Measurements from ENCODE around the gene STAC. TPM values are rescaled to one million over a fixed set of nuclear protein-coding genes. Genes with fewer than 3 reads are reported as not detected.

The STAC gene
- total RNA-seq, 2 donors from 2014 or later, result 0.30 TPM; not detected in 1

DNA sequence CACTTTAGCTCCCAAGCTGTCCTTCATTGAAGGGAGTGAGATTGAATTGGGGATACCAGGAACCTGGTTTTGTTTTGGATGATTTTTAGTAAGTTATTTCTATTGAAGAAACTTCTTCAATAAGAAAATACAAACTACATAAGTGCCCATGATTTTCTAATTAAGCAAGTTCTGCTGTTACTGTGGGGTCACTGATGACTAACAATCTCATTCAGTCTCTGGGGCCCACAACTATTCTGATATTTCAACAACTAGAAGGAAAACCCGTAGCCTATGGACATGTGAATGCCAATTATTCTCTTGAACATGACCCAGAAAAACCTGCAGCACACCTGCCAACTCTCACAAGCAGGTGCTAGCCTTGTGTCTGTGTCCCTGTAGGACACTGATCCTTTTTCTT lies 199.4 kb downstream of the STAC start:
- Mint-ChIP-seq H3K4me3 (no peak overlapping the region), H3K27me3 (peaks cover 6% of the 10 kb centered on the region), H3K9me3 (peaks cover 12% of the 10 kb centered on the region), H3K27ac (no peak overlapping the region), H3K36me3 (ENCODE audit: low read depth) (no peaks in the 10 kb centered on the region), H3K4me1 (no peaks in the 10 kb centered on the region)
- no peak for ATAC-seq (replicated peaks)

DNA sequence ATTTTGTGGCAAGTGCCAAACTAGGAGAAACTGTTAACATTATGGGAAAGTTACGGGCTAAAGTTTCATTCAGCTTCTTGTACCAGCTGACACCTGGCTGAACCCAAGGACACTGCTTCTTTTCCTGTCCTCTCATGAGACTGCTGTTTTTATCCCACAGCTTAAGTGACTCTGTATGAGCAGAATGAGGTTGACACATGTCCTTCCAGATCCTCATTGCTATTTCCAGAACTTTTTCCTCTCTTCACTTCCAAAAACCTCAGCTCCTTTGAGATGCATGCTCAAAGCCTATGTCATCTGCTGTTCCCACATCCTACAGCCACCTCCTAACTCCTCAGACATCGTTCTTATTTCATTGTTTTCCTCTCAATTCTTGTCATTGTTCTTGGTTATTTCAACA lies 200.4 kb downstream of the STAC start:
- no peaks in the 10 kb centered on the region for H3K4me1 Mint-ChIP-seq
- no peak for ATAC-seq (replicated peaks)
- peaks cover 6% of the 10 kb centered on the region for H3K27me3 Mint-ChIP-seq
- H3K36me3 Mint-ChIP-seq (ENCODE audit: low read depth), result no peaks in the 10 kb centered on the region
- H3K9me3 Mint-ChIP-seq, result peaks cover 12% of the 10 kb centered on the region
- H3K27ac Mint-ChIP-seq, result no peak overlapping the region
- H3K4me3 Mint-ChIP-seq, result no peak overlapping the region

DNA sequence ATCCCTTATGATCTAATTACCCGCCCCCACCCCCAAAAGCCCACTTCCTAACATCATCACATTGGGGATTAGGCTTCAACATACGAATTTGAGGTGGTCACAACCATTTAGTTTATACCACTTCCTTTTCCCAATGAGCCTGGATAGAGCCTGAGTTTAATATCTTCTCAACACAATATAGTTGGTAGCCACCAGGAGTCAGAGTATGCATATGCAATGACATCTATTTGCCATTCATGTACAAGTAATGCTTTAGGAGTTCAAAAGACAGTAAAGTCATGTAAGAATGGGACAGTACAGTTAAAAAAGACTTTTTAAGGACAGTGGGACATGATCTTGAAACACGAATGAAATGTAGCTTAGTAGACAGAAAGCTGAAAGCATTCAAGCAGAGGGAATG lies 211.7 kb downstream of the STAC start:
- H3K9me3 Mint-ChIP-seq, result no peaks in the 10 kb centered on the region
- no peak for ATAC-seq (replicated peaks)
- H3K27me3 Mint-ChIP-seq, result peaks cover 6% of the 10 kb centered on the region
- H3K4me3 Mint-ChIP-seq, result no peak overlapping the region
- H3K36me3 Mint-ChIP-seq (ENCODE audit: low read depth), result no peaks in the 10 kb centered on the region
- no peaks in the 10 kb centered on the region for H3K4me1 Mint-ChIP-seq
- H3K27ac Mint-ChIP-seq, result no peak overlapping the region

DNA sequence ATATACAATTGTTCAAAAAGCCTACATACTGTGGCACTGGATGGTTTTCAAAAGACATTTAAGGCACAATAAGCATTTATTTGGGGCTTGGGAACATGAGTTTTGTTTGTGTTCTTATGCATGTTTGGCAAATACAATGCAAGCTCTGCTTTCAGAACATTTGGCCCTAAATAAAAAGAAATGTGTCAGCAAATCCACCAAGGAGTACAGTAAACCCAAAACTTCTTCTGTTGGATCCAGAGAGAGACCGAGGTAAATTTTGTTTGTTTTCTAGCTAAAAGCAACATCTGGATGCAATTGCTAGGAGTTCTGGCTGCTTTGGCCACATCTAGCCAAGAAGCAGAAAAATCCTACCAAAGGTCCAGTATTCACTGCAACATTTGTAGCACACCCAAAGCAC lies 215.2 kb downstream of the STAC start:
- Mint-ChIP-seq H3K9me3 (no peaks in the 10 kb centered on the region), H3K4me3 (no peak overlapping the region), H3K27me3 (peaks cover 8% of the 10 kb centered on the region), H3K27ac (no peak overlapping the region), H3K36me3 (ENCODE audit: low read depth) (no peaks in the 10 kb centered on the region), H3K4me1 (no peaks in the 10 kb centered on the region)
- ATAC-seq (replicated peaks), result no peak

DNA sequence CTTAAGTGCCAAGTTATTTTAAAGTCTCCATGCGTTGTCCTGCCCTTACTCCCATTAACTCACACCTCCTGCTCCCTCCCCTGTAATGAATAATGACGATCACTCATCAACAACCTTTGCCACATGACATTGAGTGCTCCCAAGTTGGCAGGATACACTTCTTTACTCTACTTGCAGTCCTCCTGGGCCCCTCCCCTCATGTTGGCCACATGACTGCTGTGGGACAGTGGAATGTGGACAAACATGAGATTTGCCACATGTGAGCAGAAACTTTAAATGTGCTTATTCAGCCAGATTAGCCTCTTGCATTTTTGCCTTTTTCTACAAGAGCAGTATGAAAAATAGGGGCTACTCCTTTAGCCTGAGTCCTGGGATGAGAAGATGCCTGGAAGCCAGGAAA lies 216.1 kb downstream of the STAC start:
- Mint-ChIP-seq H3K4me1 (no peaks in the 10 kb centered on the region), H3K27me3 (peaks cover 8% of the 10 kb centered on the region), H3K27ac (no peak overlapping the region), H3K4me3 (no peak overlapping the region), H3K36me3 (ENCODE audit: low read depth) (no peaks in the 10 kb centered on the region), H3K9me3 (no peaks in the 10 kb centered on the region)
- ATAC-seq (replicated peaks), result no peak

DNA sequence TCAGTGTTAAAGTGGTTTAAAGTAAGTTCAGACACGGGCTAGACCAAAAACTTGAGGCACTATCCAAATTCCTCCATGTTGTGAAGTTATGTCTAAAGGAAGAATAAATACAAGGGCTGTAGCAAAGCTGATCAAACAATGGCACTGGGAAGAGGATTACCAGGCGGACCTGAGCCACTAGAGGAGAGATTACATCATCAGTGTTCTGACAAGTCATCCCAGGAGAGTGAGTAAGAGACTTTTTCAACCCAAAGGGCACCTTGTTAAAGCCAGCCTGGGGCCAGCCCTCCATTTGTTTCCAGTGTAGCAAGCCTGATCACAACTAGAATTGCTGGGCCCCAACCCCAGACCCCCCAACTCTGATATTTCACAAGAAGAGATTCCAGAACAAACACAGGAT lies 217.1 kb downstream of the STAC start:
- H3K4me3 Mint-ChIP-seq, result no peak overlapping the region
- H3K27me3 Mint-ChIP-seq, result peaks cover 8% of the 10 kb centered on the region
- H3K27ac Mint-ChIP-seq, result no peak overlapping the region
- peak; percentile 29 for ATAC-seq (replicated peaks)
- H3K36me3 Mint-ChIP-seq (ENCODE audit: low read depth), result no peaks in the 10 kb centered on the region
- H3K4me1 Mint-ChIP-seq, result no peaks in the 10 kb centered on the region
- no peaks in the 10 kb centered on the region for H3K9me3 Mint-ChIP-seq
